SK-N-MC (cell line): ENCODE measurements around the gene GSTM1.

Experiments
- EZH2 ChIP-seq: fragments of 200-600 bp; sonication (generic); IDR thresholded peaks from one replicate; pipeline ENCODE4 v1.6.1; 2017; ENCODE audit warnings: antibody characterized with exemption
- FOXP2 ChIP-seq: optimal IDR thresholded peaks from 2 replicates; pipeline ENCODE3; 2011; ENCODE audit warnings: mild to moderate bottlenecking, moderate library complexity; ENCODE audit not compliant: insufficient read depth; ENCODE audit errors: extremely low read length, control extremely low read depth
- POLR2AphosphoS5 ChIP-seq: IDR thresholded peaks from 2 replicates; pipeline ENCODE4 v1.6.1; 2012; ENCODE audit warnings: mild to moderate bottlenecking, low read depth, low read length, borderline replicate concordance

DNA sequence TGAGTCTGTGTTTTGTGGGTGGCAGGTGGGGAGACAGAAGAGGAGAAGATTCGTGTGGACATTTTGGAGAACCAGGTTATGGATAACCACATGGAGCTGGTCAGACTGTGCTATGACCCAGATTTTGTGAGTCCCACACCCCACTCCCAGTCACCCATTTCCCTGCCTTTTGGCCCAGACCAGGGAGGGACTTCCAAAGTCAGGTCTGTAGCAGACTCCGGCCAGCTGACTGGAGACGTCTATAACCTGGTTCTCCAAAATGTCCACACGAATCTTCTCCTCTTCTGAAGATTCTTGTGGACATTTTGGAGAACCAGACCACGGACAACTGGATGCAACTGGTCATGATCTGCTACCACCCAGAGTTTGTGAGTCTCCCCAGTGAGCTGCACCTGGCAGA lies 26.0 kb downstream of the GSTM1 start:
- TF ChIP-seq EZH2 (no peak), POLR2AphosphoS5 (no peak), FOXP2 (no peak)
